Activated T-helper 9 cell treated with anti-CD3 and anti-CD28 coated beads, Interleukin-2, amount 50 U/mL, for 16 hours (primary cell): ENCODE measurements around the gene GMPR.
"Not testable (repeated sequence)": the region's sequence is repeated elsewhere in the genome, so short reads cannot be mapped to it uniquely, and the experiment has no call there.

ENCODE experiments used
- DNase-seq: peaks from one replicate; pipeline ENCODE4 v3.0.0-alpha.2; 2020; ENCODE audit warnings: low read depth

Gene GMPR

GRCh38 chr6:16248271-16248853 is 10.0 kb downstream of the GMPR start:
- no peak for DNase-seq

- no peak for DNase-seq
Measured at GRCh38 chr6:16249971-16250370, 11.6 kb downstream of the GMPR start.

- DNase-seq = no peak
Measured at GRCh38 chr6:16251706-16252105, 13.3 kb downstream of the GMPR start.

GRCh38 chr6:16252686-16253299 is 14.4 kb downstream of the GMPR start:
- no peak for DNase-seq

- DNase-seq = no peak
Measured at GRCh38 chr6:16253399-16254144, 15.2 kb downstream of the GMPR start.

GRCh38 chr6:16254535-16254934 is 16.1 kb downstream of the GMPR start:
- no peak for DNase-seq

GRCh38 chr6:16256781-16257180 is 18.4 kb downstream of the GMPR start:
- no peak for DNase-seq

- DNase-seq = no peak
Measured at GRCh38 chr6:16257999-16258708, 19.8 kb downstream of the GMPR start.

- DNase-seq = no peak
Measured at GRCh38 chr6:16258709-16259075, 20.3 kb downstream of the GMPR start.

GRCh38 chr6:16259604-16260003 is 21.2 kb downstream of the GMPR start:
- DNase-seq = not testable (repeated sequence)

GRCh38 chr6:16260602-16261001 is 22.2 kb downstream of the GMPR start:
- DNase-seq = not testable (repeated sequence)

GRCh38 chr6:16262773-16263172 is 24.4 kb downstream of the GMPR start:
- DNase-seq = not testable (repeated sequence)

GRCh38 chr6:16263464-16264099 is 25.2 kb downstream of the GMPR start:
- not testable (repeated sequence) for DNase-seq

GRCh38 chr6:16264785-16265184 is 26.4 kb downstream of the GMPR start:
- no peak for DNase-seq

- DNase-seq = no peak
Measured at GRCh38 chr6:16265351-16266341, 27.3 kb downstream of the GMPR start.

- no peak for DNase-seq
Measured at GRCh38 chr6:16267428-16268263, 29.3 kb downstream of the GMPR start.

GRCh38 chr6:16269442-16270070 is 31.2 kb downstream of the GMPR start:
- DNase-seq = not testable (repeated sequence)

- no peak for DNase-seq
Measured at GRCh38 chr6:16270178-16270794, 31.9 kb downstream of the GMPR start.

- DNase-seq = no peak
Measured at GRCh38 chr6:16271428-16271827, 33.0 kb downstream of the GMPR start.
